ENCODE data around the gene COL4A2. TPM values are rescaled to one million over a fixed set of nuclear protein-coding genes. Genes with fewer than 3 reads are reported as not detected.

COL4A2 gene
- total RNA-seq, 1 experiment from 2014 or later = 1.6 TPM

- ChIA-PET CTCF (interaction anchor here (0.6 to 2.3 kb wide), 2 partner anchors 10 to 17 kb away, joined by 3 to 6 read pairs; no protein-coding TSS in a partner anchor), POLR2A (no interaction called here), RAD21 (ENCODE audit: low non-redundant PET in 1 of 2, low total read pairs in 2 of 2, uncharacterized antibody in 2 of 2, unreplicated experiment in 2 of 2) (no interaction called here)
- H3K4me2 ChIP-seq (ENCODE audit: low read length) = no peak overlapping the region
- no peaks in the 10 kb centered on the region for H3K79me2 ChIP-seq (ENCODE audit: insufficient read depth, low read length)
- ATAC-seq (no peak), DNase-seq (ENCODE audit: low read depth, low spot score) (no peak)
- no peak overlapping the region for H2AFZ ChIP-seq (ENCODE audit: low read depth, low read length, poor library complexity, severe bottlenecking)
- H3K36me3 ChIP-seq (ENCODE audit: control insufficient read depth in 1 of 2, insufficient read depth in 2 of 2, low read length in 2 of 2) = no peaks in the 10 kb centered on the region
- H3K4me1 ChIP-seq (ENCODE audit: control insufficient read depth in 1 of 2, insufficient read depth in 2 of 2, low read length in 2 of 2) = no peaks in the 10 kb centered on the region
- intact Hi-C loops (cut with micrococcal nuclease) = no loop called here
- no peak overlapping the region for H3K4me3 ChIP-seq (replicated peaks in 1 of 2; ENCODE audit: low read depth in 1 of 2, low read length in 2 of 2)
- H3K27ac ChIP-seq (ENCODE audit: low read depth, low read length) = no peak overlapping the region
- TF ChIP-seq EZH2phosphoT487 (IDR thresholded peaks at IDR 0.05; ENCODE audit: borderline replicate concordance) (no peak), JUND (IDR thresholded peaks at IDR 0.05) (no peak)
- TF ChIP-seq, protein P1, sequence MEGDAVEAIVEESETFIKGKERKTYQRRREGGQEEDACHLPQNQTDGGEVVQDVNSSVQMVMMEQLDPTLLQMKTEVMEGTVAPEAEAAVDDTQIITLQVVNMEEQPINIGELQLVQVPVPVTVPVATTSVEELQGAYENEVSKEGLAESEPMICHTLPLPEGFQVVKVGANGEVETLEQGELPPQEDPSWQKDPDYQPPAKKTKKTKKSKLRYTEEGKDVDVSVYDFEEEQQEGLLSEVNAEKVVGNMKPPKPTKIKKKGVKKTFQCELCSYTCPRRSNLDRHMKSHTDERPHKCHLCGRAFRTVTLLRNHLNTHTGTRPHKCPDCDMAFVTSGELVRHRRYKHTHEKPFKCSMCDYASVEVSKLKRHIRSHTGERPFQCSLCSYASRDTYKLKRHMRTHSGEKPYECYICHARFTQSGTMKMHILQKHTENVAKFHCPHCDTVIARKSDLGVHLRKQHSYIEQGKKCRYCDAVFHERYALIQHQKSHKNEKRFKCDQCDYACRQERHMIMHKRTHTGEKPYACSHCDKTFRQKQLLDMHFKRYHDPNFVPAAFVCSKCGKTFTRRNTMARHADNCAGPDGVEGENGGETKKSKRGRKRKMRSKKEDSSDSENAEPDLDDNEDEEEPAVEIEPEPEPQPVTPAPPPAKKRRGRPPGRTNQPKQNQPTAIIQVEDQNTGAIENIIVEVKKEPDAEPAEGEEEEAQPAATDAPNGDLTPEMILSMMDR (IDR thresholded peaks at IDR 0.05 in 2 of 3, conservative IDR thresholded peaks at IDR 0.05 in 1 of 3; ENCODE audit: borderline replicate concordance in 1 of 3, insufficient read depth in 1 of 3, low read depth in 2 of 3, low read length in 2 of 3) = no peak
- no TSS peak for BruUV-seq (replicated peaks)
- H3K9me3 ChIP-seq (ENCODE audit: control insufficient read depth in 1 of 2, insufficient read depth in 1 of 2, low read depth in 1 of 2, low read length in 2 of 2) = no peaks in the 10 kb centered on the region
- no peaks in the 10 kb centered on the region for H3K9me2 ChIP-seq (ENCODE audit: insufficient read depth)
- peaks cover 22% of the 10 kb centered on the region for H3K27me3 ChIP-seq (ENCODE audit: insufficient read depth, low read length)
- no peaks in the 10 kb centered on the region for H4K20me1 ChIP-seq (ENCODE audit: insufficient read depth)
- H3K9ac ChIP-seq (ENCODE audit: low read length) = no peak overlapping the region
Measured at GRCh38 chr13:110372676-110373075, 65.6 kb downstream of the COL4A2 start.

- Histone ChIP-seq H3K27ac (ENCODE audit: low read depth, low read length) (no peak overlapping the region), H4K20me1 (ENCODE audit: insufficient read depth) (no peaks in the 10 kb centered on the region), H3K36me3 (ENCODE audit: control insufficient read depth in 1 of 2, insufficient read depth in 2 of 2, low read length in 2 of 2) (no peaks in the 10 kb centered on the region), H3K4me1 (ENCODE audit: control insufficient read depth in 1 of 2, insufficient read depth in 2 of 2, low read length in 2 of 2) (no peaks in the 10 kb centered on the region), H3K4me3 (replicated peaks in 1 of 2; ENCODE audit: low read depth in 1 of 2, low read length in 2 of 2) (no peak overlapping the region), H2AFZ (ENCODE audit: low read depth, low read length, poor library complexity, severe bottlenecking) (no peak overlapping the region), H3K79me2 (ENCODE audit: insufficient read depth, low read length) (no peaks in the 10 kb centered on the region), H3K27me3 (ENCODE audit: insufficient read depth, low read length) (peaks cover 22% of the 10 kb centered on the region), H3K9ac (ENCODE audit: low read length) (no peak overlapping the region), H3K4me2 (ENCODE audit: low read length) (no peak overlapping the region), H3K9me2 (ENCODE audit: insufficient read depth) (no peaks in the 10 kb centered on the region), H3K9me3 (ENCODE audit: control insufficient read depth in 1 of 2, insufficient read depth in 1 of 2, low read depth in 1 of 2, low read length in 2 of 2) (no peaks in the 10 kb centered on the region)
- RAD21 ChIA-PET (ENCODE audit: low non-redundant PET in 1 of 2, low total read pairs in 2 of 2, uncharacterized antibody in 2 of 2, unreplicated experiment in 2 of 2) = no interaction called here
- intact Hi-C loops (cut with micrococcal nuclease) = no loop called here
- POLR2A ChIA-PET = no interaction called here
- ATAC-seq = no peak
- DNase-seq (ENCODE audit: low read depth, low spot score) = no peak
- CTCF ChIA-PET = no interaction called here
- no TSS peak for BruUV-seq (replicated peaks)
- no peak for TF ChIP-seq ZNF274 (IDR thresholded peaks at IDR 0.05; ENCODE audit: low read depth, low read length)
- TF ChIP-seq EZH2phosphoT487 (IDR thresholded peaks at IDR 0.05; ENCODE audit: borderline replicate concordance) = no peak
- TF ChIP-seq, protein P2, sequence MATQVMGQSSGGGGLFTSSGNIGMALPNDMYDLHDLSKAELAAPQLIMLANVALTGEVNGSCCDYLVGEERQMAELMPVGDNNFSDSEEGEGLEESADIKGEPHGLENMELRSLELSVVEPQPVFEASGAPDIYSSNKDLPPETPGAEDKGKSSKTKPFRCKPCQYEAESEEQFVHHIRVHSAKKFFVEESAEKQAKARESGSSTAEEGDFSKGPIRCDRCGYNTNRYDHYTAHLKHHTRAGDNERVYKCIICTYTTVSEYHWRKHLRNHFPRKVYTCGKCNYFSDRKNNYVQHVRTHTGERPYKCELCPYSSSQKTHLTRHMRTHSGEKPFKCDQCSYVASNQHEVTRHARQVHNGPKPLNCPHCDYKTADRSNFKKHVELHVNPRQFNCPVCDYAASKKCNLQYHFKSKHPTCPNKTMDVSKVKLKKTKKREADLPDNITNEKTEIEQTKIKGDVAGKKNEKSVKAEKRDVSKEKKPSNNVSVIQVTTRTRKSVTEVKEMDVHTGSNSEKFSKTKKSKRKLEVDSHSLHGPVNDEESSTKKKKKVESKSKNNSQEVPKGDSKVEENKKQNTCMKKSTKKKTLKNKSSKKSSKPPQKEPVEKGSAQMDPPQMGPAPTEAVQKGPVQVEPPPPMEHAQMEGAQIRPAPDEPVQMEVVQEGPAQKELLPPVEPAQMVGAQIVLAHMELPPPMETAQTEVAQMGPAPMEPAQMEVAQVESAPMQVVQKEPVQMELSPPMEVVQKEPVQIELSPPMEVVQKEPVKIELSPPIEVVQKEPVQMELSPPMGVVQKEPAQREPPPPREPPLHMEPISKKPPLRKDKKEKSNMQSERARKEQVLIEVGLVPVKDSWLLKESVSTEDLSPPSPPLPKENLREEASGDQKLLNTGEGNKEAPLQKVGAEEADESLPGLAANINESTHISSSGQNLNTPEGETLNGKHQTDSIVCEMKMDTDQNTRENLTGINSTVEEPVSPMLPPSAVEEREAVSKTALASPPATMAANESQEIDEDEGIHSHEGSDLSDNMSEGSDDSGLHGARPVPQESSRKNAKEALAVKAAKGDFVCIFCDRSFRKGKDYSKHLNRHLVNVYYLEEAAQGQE (IDR thresholded peaks at IDR 0.05; ENCODE audit: low read depth) = no peak
- no peak for TF ChIP-seq RAD21 (IDR thresholded peaks at IDR 0.05; ENCODE audit: low read depth)
- TF ChIP-seq YY1 (IDR thresholded peaks at IDR 0.05; ENCODE audit: extremely low read depth, insufficient replicate concordance, low read depth, low read length) = no peak
- no peak for TF ChIP-seq EGR1 (IDR thresholded peaks at IDR 0.05; ENCODE audit: low read depth)
- TF ChIP-seq SP1 (IDR thresholded peaks at IDR 0.05; ENCODE audit: low read depth) = no peak
- no peak for TF ChIP-seq POLR2A (IDR thresholded peaks at IDR 0.05; ENCODE audit: borderline replicate concordance, extremely low read depth, insufficient read depth, insufficient read length)
- no peak for TF ChIP-seq JUND (IDR thresholded peaks at IDR 0.05)
- TF ChIP-seq ELF1 (IDR thresholded peaks at IDR 0.05; ENCODE audit: borderline replicate concordance, low read depth) = no peak
- TF ChIP-seq, protein P1 (IDR thresholded peaks at IDR 0.05 in 2 of 3, conservative IDR thresholded peaks at IDR 0.05 in 1 of 3; ENCODE audit: borderline replicate concordance in 1 of 3, insufficient read depth in 1 of 3, low read depth in 2 of 3, low read length in 2 of 3) = no peak
- TF ChIP-seq POLR2AphosphoS5 (IDR thresholded peaks at IDR 0.05; ENCODE audit: low read depth, low read length) = no peak
Measured at GRCh38 chr13:110373617-110374016, 66.5 kb downstream of the COL4A2 start.
